Measurements from ENCODE around the gene VAMP4. TPM values are rescaled to one million over a fixed set of nuclear protein-coding genes. Genes with fewer than 3 reads are reported as not detected.
A peak's percentile ranks its signal among the peaks of the same experiment; 100 is the strongest.

The VAMP4 gene
- total RNA-seq, 1 experiment from 2014 or later = 4.2 TPM

GRCh38 chr1:171780583-171781175 lies 38.8 kb upstream of the VAMP4 start:
- no peaks in the 10 kb centered on the region for H4K20me1 ChIP-seq (ENCODE audit: control insufficient read depth, insufficient read depth, insufficient read length)
- TF ChIP-seq, protein P1, sequence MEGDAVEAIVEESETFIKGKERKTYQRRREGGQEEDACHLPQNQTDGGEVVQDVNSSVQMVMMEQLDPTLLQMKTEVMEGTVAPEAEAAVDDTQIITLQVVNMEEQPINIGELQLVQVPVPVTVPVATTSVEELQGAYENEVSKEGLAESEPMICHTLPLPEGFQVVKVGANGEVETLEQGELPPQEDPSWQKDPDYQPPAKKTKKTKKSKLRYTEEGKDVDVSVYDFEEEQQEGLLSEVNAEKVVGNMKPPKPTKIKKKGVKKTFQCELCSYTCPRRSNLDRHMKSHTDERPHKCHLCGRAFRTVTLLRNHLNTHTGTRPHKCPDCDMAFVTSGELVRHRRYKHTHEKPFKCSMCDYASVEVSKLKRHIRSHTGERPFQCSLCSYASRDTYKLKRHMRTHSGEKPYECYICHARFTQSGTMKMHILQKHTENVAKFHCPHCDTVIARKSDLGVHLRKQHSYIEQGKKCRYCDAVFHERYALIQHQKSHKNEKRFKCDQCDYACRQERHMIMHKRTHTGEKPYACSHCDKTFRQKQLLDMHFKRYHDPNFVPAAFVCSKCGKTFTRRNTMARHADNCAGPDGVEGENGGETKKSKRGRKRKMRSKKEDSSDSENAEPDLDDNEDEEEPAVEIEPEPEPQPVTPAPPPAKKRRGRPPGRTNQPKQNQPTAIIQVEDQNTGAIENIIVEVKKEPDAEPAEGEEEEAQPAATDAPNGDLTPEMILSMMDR (conservative IDR thresholded peaks at IDR 0.05) = no peak
- H4K5ac ChIP-seq (ENCODE audit: insufficient read length, low read depth, low read length) = no peak overlapping the region
- peak overlapping the region; percentile 90 for H3K4me2 ChIP-seq (ENCODE audit: insufficient read depth, insufficient read length, low read length)
- no peak overlapping the region for H3K4ac ChIP-seq (ENCODE audit: low read depth, low read length)
- H2BK120ac ChIP-seq (ENCODE audit: low read depth, low read length, poor library complexity, severe bottlenecking) = no peak overlapping the region
- peak overlapping the region; percentile 89 for H3K27ac ChIP-seq (ENCODE audit: insufficient read length, low read depth, low read length)
- peak overlapping the region; percentile 43 for H2AFZ ChIP-seq (ENCODE audit: low read length)
- no peaks in the 10 kb centered on the region for H3K9me3 ChIP-seq (ENCODE audit: control insufficient read depth, low read depth, low read length)
- no peak overlapping the region for H2BK5ac ChIP-seq (ENCODE audit: insufficient read length, low read length)
- peak overlapping the region; percentile 66 for H3K18ac ChIP-seq (ENCODE audit: insufficient read length, low read depth, low read length)
- no peak overlapping the region for H3K23ac ChIP-seq (ENCODE audit: insufficient read length, low read depth, low read length)
- Mint-ChIP-seq H3K27me3 (ENCODE audit: low read depth) (no peaks in the 10 kb centered on the region), H3K36me3 (ENCODE audit: insufficient read depth in 1 of 3, low read depth in 3 of 3) (peaks cover 8 to 32% (median 30%) of the 10 kb centered on the region in 3 experiments; a peak in 6 of 7 replicates), H3K27ac (peak overlapping the region; percentile 27 to 98 (median 96)), H3K4me1 (peaks cover 13 to 18% of the 10 kb centered on the region in 2 experiments), H3K4me3 (peak overlapping the region; percentile 88 to 96), H3K9me3 (peaks cover 0 to 2% of the 10 kb centered on the region in 2 experiments; a peak in 1 of 5 replicates)
- H3T11ph ChIP-seq (ENCODE audit: low read length) = no peak overlapping the region
- no peak overlapping the region for H2BK20ac ChIP-seq (ENCODE audit: low read depth, low read length, poor library complexity, severe bottlenecking)
- H2AK5ac ChIP-seq (ENCODE audit: insufficient read length, low read length) = no peak overlapping the region
- H4K8ac ChIP-seq (replicated peaks; ENCODE audit: insufficient read length, low read depth, low read length) = no peak overlapping the region
- H2BK15ac ChIP-seq (ENCODE audit: low read depth, low read length) = no peak overlapping the region
- no CpG with 5 or more reads among the region's 11 CpGs for WGBS (ENCODE audit: extremely low coverage, insufficient read length, low lambda C conversion rate)
- H4K91ac ChIP-seq (ENCODE audit: insufficient read length, low read depth, low read length) = no peak overlapping the region
- no peak for DNase-seq
- peaks cover 5% of the 10 kb centered on the region for H3K79me1 ChIP-seq (ENCODE audit: insufficient read depth, low read depth, low read length, poor library complexity, severe bottlenecking)
- no peaks in the 10 kb centered on the region for H3K4me1 ChIP-seq (ENCODE audit: insufficient read depth, low read length)
- peak overlapping the region; percentile 73 for H3K9ac ChIP-seq (ENCODE audit: extremely low read depth, insufficient read length, low read length)
- no peaks in the 10 kb centered on the region for H3K27me3 ChIP-seq (ENCODE audit: insufficient read depth, low read length)
- H3K14ac ChIP-seq (ENCODE audit: insufficient read depth, low read length) = peak overlapping the region; percentile 62; the same call in 1 of the 2 replicates
- no peak overlapping the region for H3K56ac ChIP-seq (ENCODE audit: insufficient read length, low read depth, low read length)
- H2BK12ac ChIP-seq (ENCODE audit: insufficient read length, low read depth, low read length) = no peak overlapping the region
- H3K23me2 ChIP-seq (ENCODE audit: insufficient read length, low read depth, low read length, poor library complexity, severe bottlenecking) = peaks cover 3% of the 10 kb centered on the region
- peaks cover 23% of the 10 kb centered on the region for H3K79me2 ChIP-seq (ENCODE audit: insufficient read depth, low read length)
